ENCODE measurements around the gene FOXP1. TPM values are rescaled to one million over a fixed set of nuclear protein-coding genes. Genes with fewer than 3 reads are reported as not detected.

FOXP1 gene
- total RNA-seq, 1 experiment from 2014 or later, result 75.3 TPM

DNA sequence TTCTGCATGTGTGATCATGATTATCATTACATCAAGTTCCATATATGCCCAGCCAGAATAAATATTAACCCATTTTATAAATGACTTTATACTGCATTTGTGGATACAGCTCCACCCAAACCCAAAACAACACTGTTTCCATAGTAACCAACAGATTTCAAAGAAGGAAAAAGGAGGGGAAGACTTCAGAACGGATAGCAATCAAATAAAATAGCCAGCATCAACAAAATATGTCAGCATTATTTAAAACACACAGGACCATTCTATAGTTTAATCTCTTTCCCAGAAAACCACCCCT, 114.4 kb downstream of the FOXP1 start:
- no peak for DNase-seq
- Histone ChIP-seq H2AK5ac (ENCODE audit: insufficient read length, low read length) (no peak overlapping the region), H3K79me2 (ENCODE audit: insufficient read depth, low read length) (no peaks in the 10 kb centered on the region), H4K20me1 (ENCODE audit: control insufficient read depth, insufficient read depth, insufficient read length) (no peaks in the 10 kb centered on the region), H2BK15ac (ENCODE audit: low read depth, low read length) (no peak overlapping the region), H3K4me2 (ENCODE audit: insufficient read depth, insufficient read length, low read length) (no peak overlapping the region), H3K4me1 (ENCODE audit: insufficient read depth, low read length) (peaks cover 8% of the 10 kb centered on the region), H3K4ac (ENCODE audit: low read depth, low read length) (no peak overlapping the region), H2BK20ac (ENCODE audit: low read depth, low read length, poor library complexity, severe bottlenecking) (no peak overlapping the region), H3K9me3 (ENCODE audit: control insufficient read depth, low read depth, low read length) (peaks cover 1% of the 10 kb centered on the region), H3K9ac (ENCODE audit: extremely low read depth, insufficient read length, low read length) (no peak overlapping the region), H4K5ac (ENCODE audit: insufficient read length, low read depth, low read length) (no peak overlapping the region), H3K18ac (ENCODE audit: insufficient read length, low read depth, low read length) (no peak overlapping the region), H3K14ac (ENCODE audit: insufficient read depth, low read length) (no peak overlapping the region), H3T11ph (ENCODE audit: low read length) (no peak overlapping the region), H4K91ac (ENCODE audit: insufficient read length, low read depth, low read length) (no peak overlapping the region), H4K8ac (replicated peaks; ENCODE audit: insufficient read length, low read depth, low read length) (no peak overlapping the region), H3K23me2 (ENCODE audit: insufficient read length, low read depth, low read length, poor library complexity, severe bottlenecking) (no peaks in the 10 kb centered on the region), H2BK12ac (ENCODE audit: insufficient read length, low read depth, low read length) (no peak overlapping the region), H2BK120ac (ENCODE audit: low read depth, low read length, poor library complexity, severe bottlenecking) (no peak overlapping the region), H3K27ac (ENCODE audit: insufficient read length, low read depth, low read length) (no peak overlapping the region), H3K79me1 (ENCODE audit: insufficient read depth, low read depth, low read length, poor library complexity, severe bottlenecking) (no peaks in the 10 kb centered on the region), H2AFZ (ENCODE audit: low read length) (no peak overlapping the region), H3K27me3 (ENCODE audit: insufficient read depth, low read length) (no peaks in the 10 kb centered on the region), H3K23ac (ENCODE audit: insufficient read length, low read depth, low read length) (no peak overlapping the region), H3K56ac (ENCODE audit: insufficient read length, low read depth, low read length) (no peak overlapping the region), H2BK5ac (ENCODE audit: insufficient read length, low read length) (no peak overlapping the region)
- H3K9me3 Mint-ChIP-seq, result peaks cover 12% of the 10 kb centered on the region in 2 experiments
- peaks cover 9 to 12% (median 10%) of the 10 kb centered on the region in 3 experiments; a peak in 6 of 7 replicates for H3K36me3 Mint-ChIP-seq (ENCODE audit: insufficient read depth in 1 of 3, low read depth in 3 of 3)
- TF ChIP-seq, protein P1, sequence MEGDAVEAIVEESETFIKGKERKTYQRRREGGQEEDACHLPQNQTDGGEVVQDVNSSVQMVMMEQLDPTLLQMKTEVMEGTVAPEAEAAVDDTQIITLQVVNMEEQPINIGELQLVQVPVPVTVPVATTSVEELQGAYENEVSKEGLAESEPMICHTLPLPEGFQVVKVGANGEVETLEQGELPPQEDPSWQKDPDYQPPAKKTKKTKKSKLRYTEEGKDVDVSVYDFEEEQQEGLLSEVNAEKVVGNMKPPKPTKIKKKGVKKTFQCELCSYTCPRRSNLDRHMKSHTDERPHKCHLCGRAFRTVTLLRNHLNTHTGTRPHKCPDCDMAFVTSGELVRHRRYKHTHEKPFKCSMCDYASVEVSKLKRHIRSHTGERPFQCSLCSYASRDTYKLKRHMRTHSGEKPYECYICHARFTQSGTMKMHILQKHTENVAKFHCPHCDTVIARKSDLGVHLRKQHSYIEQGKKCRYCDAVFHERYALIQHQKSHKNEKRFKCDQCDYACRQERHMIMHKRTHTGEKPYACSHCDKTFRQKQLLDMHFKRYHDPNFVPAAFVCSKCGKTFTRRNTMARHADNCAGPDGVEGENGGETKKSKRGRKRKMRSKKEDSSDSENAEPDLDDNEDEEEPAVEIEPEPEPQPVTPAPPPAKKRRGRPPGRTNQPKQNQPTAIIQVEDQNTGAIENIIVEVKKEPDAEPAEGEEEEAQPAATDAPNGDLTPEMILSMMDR (conservative IDR thresholded peaks at IDR 0.05), result no peak
- peaks cover 37 to 40% of the 10 kb centered on the region in 2 experiments for H3K4me1 Mint-ChIP-seq
- no CpG with 5 or more reads among the region's 1 CpG for WGBS (ENCODE audit: extremely low coverage, insufficient read length, low lambda C conversion rate)
- H3K27me3 Mint-ChIP-seq (ENCODE audit: low read depth), result no peaks in the 10 kb centered on the region
- no peak overlapping the region for H3K4me3 Mint-ChIP-seq
- peak overlapping the region in 2 of 3 experiments; percentile 21 to 22; a peak in 2 of 7 replicates for H3K27ac Mint-ChIP-seq

All from H9 (cell line).